Measurements from ENCODE around the gene WDR19.

Gene WDR19

GRCh38 chr4:39278476-39278875 is 96.1 kb downstream of the WDR19 start:
- Histone ChIP-seq H3K27ac (no peak overlapping the region), H3K4me1 (ENCODE audit: low read depth, poor library complexity, severe bottlenecking) (no peaks in the 10 kb centered on the region), H3K27me3 (ENCODE audit: insufficient read depth, low read depth) (no peaks in the 10 kb centered on the region), H3K4me3 (IDR thresholded peaks at IDR 0.05; ENCODE audit: insufficient read depth, low read depth, low read length) (no peak overlapping the region), H4K20me1 (ENCODE audit: insufficient read depth) (no peaks in the 10 kb centered on the region), H3K4me2 (no peak overlapping the region), H3K36me3 (ENCODE audit: insufficient read depth) (no peaks in the 10 kb centered on the region), H2AFZ (ENCODE audit: low read depth) (no peak overlapping the region), H3K9ac (no peak overlapping the region), H3K79me2 (ENCODE audit: insufficient read depth, low read depth) (no peaks in the 10 kb centered on the region)
- TF ChIP-seq CTCF (conservative IDR thresholded peaks at IDR 0.05; ENCODE audit: low read depth, low read length): no peak

GRCh38 chr4:39279416-39279815 is 97.1 kb downstream of the WDR19 start:
- H4K20me1 ChIP-seq (ENCODE audit: insufficient read depth): no peaks in the 10 kb centered on the region
- H2AFZ ChIP-seq (ENCODE audit: low read depth): no peak overlapping the region
- no peak overlapping the region for H3K27ac ChIP-seq
- H3K4me2 ChIP-seq: no peak overlapping the region
- H3K9ac ChIP-seq: no peak overlapping the region
- H3K4me3 ChIP-seq (IDR thresholded peaks at IDR 0.05; ENCODE audit: insufficient read depth, low read depth, low read length): no peak overlapping the region
- no peaks in the 10 kb centered on the region for H3K27me3 ChIP-seq (ENCODE audit: insufficient read depth, low read depth)
- H3K36me3 ChIP-seq (ENCODE audit: insufficient read depth): no peaks in the 10 kb centered on the region
- H3K79me2 ChIP-seq (ENCODE audit: insufficient read depth, low read depth): no peaks in the 10 kb centered on the region
- TF ChIP-seq CTCF (conservative IDR thresholded peaks at IDR 0.05; ENCODE audit: low read depth, low read length): no peak
- no peaks in the 10 kb centered on the region for H3K4me1 ChIP-seq (ENCODE audit: low read depth, poor library complexity, severe bottlenecking)

- Histone ChIP-seq H3K27ac (no peak overlapping the region), H4K20me1 (ENCODE audit: insufficient read depth) (no peaks in the 10 kb centered on the region), H3K79me2 (ENCODE audit: insufficient read depth, low read depth) (no peaks in the 10 kb centered on the region), H3K9ac (no peak overlapping the region), H3K27me3 (ENCODE audit: insufficient read depth, low read depth) (no peaks in the 10 kb centered on the region), H3K4me1 (ENCODE audit: low read depth, poor library complexity, severe bottlenecking) (no peaks in the 10 kb centered on the region), H3K4me3 (IDR thresholded peaks at IDR 0.05; ENCODE audit: insufficient read depth, low read depth, low read length) (no peak overlapping the region), H3K36me3 (ENCODE audit: insufficient read depth) (no peaks in the 10 kb centered on the region), H3K4me2 (no peak overlapping the region), H2AFZ (ENCODE audit: low read depth) (no peak overlapping the region)
- TF ChIP-seq CTCF (conservative IDR thresholded peaks at IDR 0.05; ENCODE audit: low read depth, low read length): no peak
These were observed 98.4 kb downstream of the WDR19 start for GRCh38 chr4:39280770-39281169.

- Histone ChIP-seq H2AFZ (ENCODE audit: low read depth) (no peak overlapping the region), H4K20me1 (ENCODE audit: insufficient read depth) (no peaks in the 10 kb centered on the region), H3K27me3 (ENCODE audit: insufficient read depth, low read depth) (no peaks in the 10 kb centered on the region), H3K79me2 (ENCODE audit: insufficient read depth, low read depth) (no peaks in the 10 kb centered on the region), H3K4me3 (IDR thresholded peaks at IDR 0.05; ENCODE audit: insufficient read depth, low read depth, low read length) (no peak overlapping the region), H3K4me2 (no peak overlapping the region), H3K9ac (no peak overlapping the region), H3K27ac (no peak overlapping the region), H3K4me1 (ENCODE audit: low read depth, poor library complexity, severe bottlenecking) (no peaks in the 10 kb centered on the region), H3K36me3 (ENCODE audit: insufficient read depth) (no peaks in the 10 kb centered on the region)
- no peak for TF ChIP-seq CTCF (conservative IDR thresholded peaks at IDR 0.05; ENCODE audit: low read depth, low read length)
These were observed 102.9 kb downstream of the WDR19 start for GRCh38 chr4:39285111-39285795.

All from KMS-11 (cell line).